Spleen (tissue), 11 donors: ENCODE measurements around the gene DMAC2L. TPM values are rescaled to one million over a fixed set of nuclear protein-coding genes. Genes with fewer than 3 reads are reported as not detected.

Experiments used
- DNase-seq: peaks from one replicate; pipeline ENCODE4 v3.0.0-alpha.2; 2020
- H3K27ac ChIP-seq, 8 donors: fragments of 200-600 bp; sonication (generic) in 7 of 8; 1 replicate in 4 of 8; 2 replicates in 4 of 8; pipeline versions ENCODE4 v1.5.0 to v1.8.0; 2016 to 2021; ENCODE audit warnings: inconsistent platforms in 4 of 8, mild to moderate bottlenecking in 4 of 8, moderate library complexity in 1 of 8
- H3K27me3 ChIP-seq, 7 donors: fragments of 200-600 bp; sonication (generic) in 6 of 7; replicated peaks in 1 of 7; 1 replicate in 4 of 7; 2 replicates in 3 of 7; pipeline versions ENCODE4 v1.5.0 to v1.8.0; 2016 to 2021; ENCODE audit warnings: inconsistent platforms in 3 of 7, mild to moderate bottlenecking in 1 of 7
- H3K36me3 ChIP-seq, 6 donors: fragments of 200-600 bp; sonication (generic) in 5 of 6; 1 replicate in 4 of 6; 2 replicates in 2 of 6; pipeline versions ENCODE4 v1.5.0 to v1.8.0; 2016 to 2021; ENCODE audit warnings: inconsistent platforms in 2 of 6
- H3K4me1 ChIP-seq, 6 donors: fragments of 200-600 bp; sonication (generic) in 5 of 6; 1 replicate in 3 of 6; 2 replicates in 3 of 6; pipeline versions ENCODE4 v1.5.0 to v1.8.0; 2016 to 2021; ENCODE audit warnings: inconsistent platforms in 3 of 6
- H3K4me3 ChIP-seq, 8 donors: fragments of 200-600 bp; sonication (generic) in 7 of 8; 1 replicate in 4 of 8; 2 replicates in 4 of 8; pipeline versions ENCODE4 v1.5.0 to v1.8.0; 2016 to 2021; ENCODE audit warnings: inconsistent platforms in 4 of 8, mild to moderate bottlenecking in 4 of 8, moderate library complexity in 2 of 8
- H3K9me3 ChIP-seq, 8 donors: fragments of 200-600 bp; sonication (generic) in 7 of 8; 1 replicate in 4 of 8; 2 replicates in 4 of 8; pipeline versions ENCODE4 v1.5.0 to v1.8.0; 2016 to 2021; ENCODE audit warnings: inconsistent platforms in 4 of 8
- CTCF ChIP-seq, 11 experiments: fragments of 200-600 bp in 7 of 11; fragments of 450-650 bp in 4 of 11; sonication (generic) in 4 of 11; IDR thresholded peaks in 8 of 11; conservative IDR thresholded peaks in 3 of 11; 1 replicate in 7 of 11; 2 replicates in 4 of 11; pipeline versions ENCODE4 v1.4.0 to v1.8.0; 2016 to 2021; ENCODE audit warnings: antibody characterized with exemption in 11 of 11, inconsistent platforms in 4 of 11, mild to moderate bottlenecking in 1 of 11
- POLR2A ChIP-seq, 3 donors: fragments of 450-650 bp; IDR thresholded peaks; one replicate each; pipeline ENCODE4 v1.5.1; 2017; ENCODE audit warnings: antibody characterized with exemption in 3 of 3, mild to moderate bottlenecking in 1 of 3
- POLR2AphosphoS5 ChIP-seq, 3 donors: sonication (generic); formaldehyde crosslinking; IDR thresholded peaks; one replicate each; pipeline ENCODE4 v1.5.1; 2017; ENCODE audit warnings: antibody characterized with exemption in 3 of 3
- WGBS, 5 donors: extraction: QIAGEN DNeasy Blood & Tissue Kit in 3 of 5; methylation state at CpG; one replicate each; pipeline versions ENCODE4 v1.1.5 to v1.1.7; 2013 to 2018; 5-methylcytosine and 5-hydroxymethylcytosine counted together
- intact Hi-C: fragments of 100-400 bp; cut with DNase I; formaldehyde crosslinking; loops from one replicate; pipeline ENCODE4 v1.15.0; 2023; ENCODE audit warnings: low total_unique reads
- polyA plus RNA-seq, 3 donors: library from polyadenylated mRNA; stranded (reverse); fragments of 200-250 nt; gene quantifications; one replicate each; pipeline ENCODE4 v1.2.1, GENCODE V29; 2013
- total RNA-seq, 7 donors: library from RNA; depleted of rRNA in 3 of 7; stranded (reverse); fragments of >200 nt in 3 of 7; fragmentation: NEBNext Ultra II Directional in 4 of 7; extraction: Animal tissue kit (Norgen Biotek cat#: 25700) in 4 of 7; gene quantifications; one replicate each; pipeline versions ENCODE4 v1.1.0 to v1.2.1, GENCODE V29; 2016 to 2021
- donor health status: healthy with polysubstance abuse.
- donor health status: DM: no; HTN: no; CAD: no; lungs with moderate emphysema.
- donor health status: DM: no; HTN: no; CAD: no.
- donor health status: Bipolar disorder and iron deficiency.
- donor health status: healthy.
- donor health status: DM: no; HTN: no; CAD: no.
- donor health status: DM: yes; HTN: yes; CAD: no.

DMAC2L gene
- total and polyA plus RNA-seq, 10 donors, result 10.0 to 24.7 (median 18.5) TPM

- intact Hi-C loops, result no loop called here
- Histone ChIP-seq H3K4me3 (no peak overlapping the region), H3K27me3 (no peaks in the 10 kb centered on the region), H3K9me3 (no peaks in the 10 kb centered on the region), H3K27ac (peak overlapping the region in 1 of 8 donors; percentile 21), H3K36me3 (peaks cover 0 to 3% (median 0%) of the 10 kb centered on the region in 6 donors), H3K4me1 (peaks cover 3 to 42% (median 19%) of the 10 kb centered on the region in 6 donors)
- DNase-seq, result no peak
- TF ChIP-seq CTCF (IDR thresholded peaks at IDR 0.05 in 8 of 11, conservative IDR thresholded peaks at IDR 0.05 in 3 of 11), result no peak
- TF ChIP-seq POLR2A (IDR thresholded peaks at IDR 0.05), result no peak
- no peak for TF ChIP-seq POLR2AphosphoS5 (IDR thresholded peaks at IDR 0.05)
Observed at GRCh38 chr14:50348933-50349332, 36.8 kb downstream of the DMAC2L start.

- DNase-seq, result no peak
- Histone ChIP-seq H3K4me3 (no peak overlapping the region), H3K27ac (no peak overlapping the region), H3K9me3 (no peaks in the 10 kb centered on the region), H3K36me3 (peaks cover 0 to 11% (median 0%) of the 10 kb centered on the region in 6 donors), H3K27me3 (no peaks in the 10 kb centered on the region), H3K4me1 (peaks cover 3 to 25% (median 13%) of the 10 kb centered on the region in 6 donors)
- TF ChIP-seq CTCF (IDR thresholded peaks at IDR 0.05 in 8 of 11, conservative IDR thresholded peaks at IDR 0.05 in 3 of 11) (no peak), POLR2AphosphoS5 (IDR thresholded peaks at IDR 0.05) (no peak), POLR2A (IDR thresholded peaks at IDR 0.05) (no peak)
- intact Hi-C loops, result no loop called here
- 52 to 72% (median 66%) methylated on average over 2 of the region's 2 CpGs for WGBS, 5 donors
Observed at GRCh38 chr14:50350975-50351374, 38.9 kb downstream of the DMAC2L start.

- Histone ChIP-seq H3K4me3 (no peak overlapping the region), H3K27me3 (no peaks in the 10 kb centered on the region), H3K36me3 (peaks cover 0 to 23% (median 4%) of the 10 kb centered on the region in 6 donors), H3K4me1 (peaks cover 0 to 17% (median 5%) of the 10 kb centered on the region in 6 donors), H3K9me3 (no peaks in the 10 kb centered on the region), H3K27ac (no peak overlapping the region)
- DNase-seq, result no peak
- 82 to 98% (median 92%) methylated on average over 4 of the region's 4 CpGs for WGBS, 5 donors
- TF ChIP-seq CTCF (IDR thresholded peaks at IDR 0.05 in 8 of 11, conservative IDR thresholded peaks at IDR 0.05 in 3 of 11) (no peak), POLR2AphosphoS5 (IDR thresholded peaks at IDR 0.05) (no peak), POLR2A (IDR thresholded peaks at IDR 0.05) (no peak)
- intact Hi-C loops, result no loop called here
Observed at GRCh38 chr14:50352584-50352983, 40.5 kb downstream of the DMAC2L start.

- H3K4me1 ChIP-seq, result peaks cover 0 to 12% (median 0%) of the 10 kb centered on the region in 6 donors
- no peaks in the 10 kb centered on the region for H3K27me3 ChIP-seq
- no peaks in the 10 kb centered on the region for H3K9me3 ChIP-seq
- 84 to 95% (median 91%) methylated on average over 4 of the region's 4 CpGs for WGBS, 5 donors
- peaks cover 0 to 29% (median 6%) of the 10 kb centered on the region in 6 donors for H3K36me3 ChIP-seq
- TF ChIP-seq POLR2AphosphoS5 (IDR thresholded peaks at IDR 0.05) (no peak), POLR2A (IDR thresholded peaks at IDR 0.05) (no peak), CTCF (IDR thresholded peaks at IDR 0.05 in 8 of 11, conservative IDR thresholded peaks at IDR 0.05 in 3 of 11) (no peak)
- intact Hi-C loops, result no loop called here
- no peak overlapping the region for H3K4me3 ChIP-seq
- no peak overlapping the region for H3K27ac ChIP-seq
- no peak for DNase-seq
Observed at GRCh38 chr14:50353126-50353525, 41.0 kb downstream of the DMAC2L start.
